AG04449 (cell line): ENCODE results near the gene AIF1.

ENCODE experiments used
- CTCF ChIA-PET: fragments of 350-600 bp; formaldehyde crosslinking; extraction: SDS; loops from one replicate; lab custom pipeline; 2021; ENCODE audit warnings: antibody characterized with exemption; lab: Yijun Ruan, JAX
- POLR2A ChIA-PET: fragments of 400-600, 350-600 bp; formaldehyde crosslinking; extraction: SDS; loops from one replicate; lab custom pipeline; 2020; ENCODE audit warnings: antibody characterized with exemption, inconsistent platforms; lab: Yijun Ruan, JAX
- DNase-seq: peaks from one replicate; pipeline ENCODE4 v3.0.0-alpha.2; 2010; ENCODE audit warnings: low read depth, low spot score
- H3K4me3 ChIP-seq: 2 replicates; pipeline ENCODE4 v1.5.1; 2011; ENCODE audit warnings: low read depth, mild to moderate bottlenecking, control low read depth, low read length
- CTCF ChIP-seq: IDR thresholded peaks from one replicate; pipeline ENCODE4 v1.5.1; 2011; ENCODE audit warnings: mild to moderate bottlenecking, moderate library complexity, low read length, control low read depth, inconsistent platforms; ENCODE audit not compliant: insufficient read depth; ENCODE audit errors: missing control alignments

AIF1 gene

GRCh38 chr6:31640612-31641011, 25.6 kb downstream of the AIF1 start:
- CTCF ChIA-PET, result interaction anchor here (1.3 to 1.5 kb wide), 3 partner anchors 15 to 94 kb away, joined by 3 to 4 read pairs (median 3); partner anchors contain the start of gene ATP6V1G2
- no peak overlapping the region for H3K4me3 ChIP-seq
- POLR2A ChIA-PET, result interaction anchor here (3.1 to 3.2 kb wide), 2 partner anchors 12 to 19 kb away, joined by 14 to 16 read pairs; partner anchors contain the start of genes BAG6 and PRRC2A
- DNase-seq, result no peak
- no peak for TF ChIP-seq CTCF

- no peak for DNase-seq
- no peak overlapping the region for H3K4me3 ChIP-seq
- POLR2A ChIA-PET, result no interaction called here
- CTCF ChIA-PET, result interaction anchor here (0.7 to 1.5 kb wide), 3 partner anchors 9 to 43 kb away, joined by 3 to 5 read pairs (median 4); partner anchors contain the start of gene BAG6
- no peak for TF ChIP-seq CTCF
Observed at GRCh38 chr6:31641370-31641769, 26.3 kb downstream of the AIF1 start.

- no peak for DNase-seq
- ChIA-PET CTCF (interaction anchor here (0.9 to 1.5 kb wide), 2 partner anchors 18 to 21 kb away, joined by 3 to 4 read pairs; partner anchors contain the start of gene C6orf47), POLR2A (interaction anchor here (0.6 to 1.5 kb wide), 2 partner anchors 9 to 184 kb away, joined by 3 to 4 read pairs; partner anchors contain the start of gene HSPA1B)
- no peak overlapping the region for H3K4me3 ChIP-seq
- no peak for TF ChIP-seq CTCF
Observed at GRCh38 chr6:31642798-31643570, 27.9 kb downstream of the AIF1 start.

GRCh38 chr6:31643818-31644454, 28.9 kb downstream of the AIF1 start:
- TF ChIP-seq CTCF, result no peak
- ChIA-PET POLR2A (no interaction called here), CTCF (interaction anchor here (0.9 to 1.5 kb wide), 2 partner anchors 17 to 20 kb away, joined by 3 to 4 read pairs; partner anchors contain the start of gene C6orf47)

GRCh38 chr6:31645325-31645724, 30.3 kb downstream of the AIF1 start:
- no peak overlapping the region for H3K4me3 ChIP-seq
- DNase-seq, result no peak
- CTCF ChIA-PET, result interaction anchor here (0.7 to 1.1 kb wide), 2 partner anchors 10 to 12 kb away, joined by 3 read pairs; no protein-coding TSS in a partner anchor
- POLR2A ChIA-PET, result interaction anchor here (0.6 kb wide), 1 partner anchor 11 kb away, joined by 3 read pairs; no protein-coding TSS in a partner anchor
- TF ChIP-seq CTCF, result no peak

More at GRCh38 chr6:31643818-31644454, 28.9 kb downstream of the AIF1 start:
- no peak overlapping the region for H3K4me3 ChIP-seq
- no peak for DNase-seq
